ENCODE data around the gene SLC41A2. TPM values are rescaled to one million over a fixed set of nuclear protein-coding genes. Genes with fewer than 3 reads are reported as not detected.
A peak's percentile ranks its signal among the peaks of the same experiment; 100 is the strongest.
"Not testable (repeated sequence)": the region's sequence is repeated elsewhere in the genome, so short reads cannot be mapped to it uniquely, and the experiment has no call there.

SLC41A2 gene
- polyA plus RNA-seq, 3 donors, result 0.08 to 0.27 TPM; not detected in 1

DNA sequence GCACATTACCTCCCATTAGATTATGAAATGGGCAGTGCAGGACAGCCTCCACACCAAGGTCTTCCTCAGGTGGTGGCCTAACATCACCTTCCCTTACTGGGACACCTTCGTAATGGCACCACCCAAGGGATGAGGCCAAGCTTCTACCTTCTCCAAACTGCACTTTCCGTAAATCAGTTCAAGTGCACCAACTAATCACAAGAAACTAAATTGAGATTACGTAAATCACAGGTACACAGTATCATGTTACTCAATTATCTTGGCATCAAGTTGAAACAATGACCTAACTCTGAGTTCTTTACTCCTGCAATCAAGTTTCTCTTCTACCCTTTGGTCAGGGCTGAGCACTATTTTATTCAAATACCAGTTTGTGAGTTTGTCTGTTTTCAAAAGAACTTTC is 13.8 kb downstream of the SLC41A2 start:
- H3K4me3 Mint-ChIP-seq, result no peak overlapping the region
- no peaks in the 10 kb centered on the region for H3K79me2 ChIP-seq (ENCODE audit: insufficient read depth, low read length)
- no peak overlapping the region for H3K4me2 ChIP-seq (replicated peaks; ENCODE audit: extremely low read depth, low read length, poor library complexity, severe bottlenecking)
- H3K9me3 Mint-ChIP-seq, result peaks cover 3 to 17% (median 7%) of the 10 kb centered on the region in 7 donors
- no peaks in the 10 kb centered on the region for H3K4me1 Mint-ChIP-seq
- peak overlapping the region in 1 of 7 donors; percentile 55 for H3K27ac Mint-ChIP-seq
- no peaks in the 10 kb centered on the region for H3K27me3 ChIP-seq (ENCODE audit: control insufficient read depth in 2 of 2, insufficient read depth in 2 of 2, low read length in 2 of 2)
- H3K9me3 ChIP-seq (replicated peaks in 1 of 2; ENCODE audit: control insufficient read depth in 1 of 2, insufficient read depth in 1 of 2, low read length in 2 of 2), result peaks cover 4 to 9% of the 10 kb centered on the region in 2 donors
- H3K4me3 ChIP-seq (replicated peaks in 1 of 3; ENCODE audit: low read depth in 2 of 3, low read length in 3 of 3), result no peak overlapping the region
- no peaks in the 10 kb centered on the region for H3K36me3 Mint-ChIP-seq
- no peak for TF ChIP-seq CTCF (IDR thresholded peaks at IDR 0.05)
- DNase-seq, result no peak
- H3K4me1 ChIP-seq (ENCODE audit: control insufficient read depth in 1 of 2, insufficient read depth in 2 of 2, low read length in 2 of 2), result no peaks in the 10 kb centered on the region
- H2AFZ ChIP-seq (ENCODE audit: insufficient read depth, low read depth, low read length, poor library complexity, severe bottlenecking), result no peak overlapping the region
- no peak overlapping the region for H3K27ac ChIP-seq (ENCODE audit: low read depth in 1 of 2, low read length in 2 of 2)
- H3K27me3 Mint-ChIP-seq (ENCODE audit: low read depth in 3 of 3), result peaks cover 3 to 7% (median 6%) of the 10 kb centered on the region in 3 donors
- no peaks in the 10 kb centered on the region for H3K36me3 ChIP-seq (replicated peaks in 1 of 2; ENCODE audit: control insufficient read depth in 1 of 2, insufficient read depth in 2 of 2, low read length in 2 of 2)
- WGBS (ENCODE audit: insufficient coverage), result 100% methylated on average over 3 of the region's 3 CpGs
- intact Hi-C loops (cut with micrococcal nuclease), result no loop called here
- H4K20me1 ChIP-seq (ENCODE audit: insufficient read depth, low read length), result no peaks in the 10 kb centered on the region
- H3K9ac ChIP-seq (ENCODE audit: insufficient read depth, low read length, poor library complexity, severe bottlenecking), result no peak overlapping the region

DNA sequence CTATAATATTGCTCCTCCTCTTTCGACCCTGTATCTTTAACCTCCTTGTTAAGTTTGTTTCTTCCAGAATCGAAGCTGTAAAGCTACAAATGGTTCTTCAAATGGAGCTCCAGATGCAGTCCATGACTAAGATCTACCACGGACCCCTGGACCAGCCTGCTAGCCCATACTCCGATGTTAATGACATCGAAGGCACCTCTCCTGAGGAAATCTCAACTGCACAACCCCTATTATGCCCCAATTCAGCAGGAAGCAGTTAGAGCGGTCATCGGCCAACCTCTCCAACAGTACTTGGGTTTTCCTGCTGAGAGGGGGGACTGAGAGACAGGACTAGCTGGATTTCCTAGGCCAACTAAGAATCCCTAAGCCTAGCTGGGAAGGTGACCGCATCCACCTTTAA is 14.7 kb downstream of the SLC41A2 start:
- H3K4me1 Mint-ChIP-seq; H3K36me3 Mint-ChIP-seq; intact Hi-C loops (cut with micrococcal nuclease); H3K27ac ChIP-seq (ENCODE audit: low read depth in 1 of 2, low read length in 2 of 2); H3K4me3 Mint-ChIP-seq; H3K27ac Mint-ChIP-seq; H3K9ac ChIP-seq (ENCODE audit: insufficient read depth, low read length, poor library complexity, severe bottlenecking); H3K4me1 ChIP-seq (ENCODE audit: control insufficient read depth in 1 of 2, insufficient read depth in 2 of 2, low read length in 2 of 2); H3K79me2 ChIP-seq (ENCODE audit: insufficient read depth, low read length); H3K9me3 ChIP-seq (replicated peaks in 1 of 2; ENCODE audit: control insufficient read depth in 1 of 2, insufficient read depth in 1 of 2, low read length in 2 of 2); H2AFZ ChIP-seq (ENCODE audit: insufficient read depth, low read depth, low read length, poor library complexity, severe bottlenecking); H3K27me3 ChIP-seq (ENCODE audit: control insufficient read depth in 2 of 2, insufficient read depth in 2 of 2, low read length in 2 of 2); DNase-seq; H3K4me2 ChIP-seq (replicated peaks; ENCODE audit: extremely low read depth, low read length, poor library complexity, severe bottlenecking); H3K27me3 Mint-ChIP-seq (ENCODE audit: low read depth in 3 of 3); H3K36me3 ChIP-seq (replicated peaks in 1 of 2; ENCODE audit: control insufficient read depth in 1 of 2, insufficient read depth in 2 of 2, low read length in 2 of 2); H3K4me3 ChIP-seq (replicated peaks in 1 of 3; ENCODE audit: low read depth in 2 of 3, low read length in 3 of 3); H4K20me1 ChIP-seq (ENCODE audit: insufficient read depth, low read length): not testable (repeated sequence)
- WGBS (ENCODE audit: insufficient coverage), result 100% methylated on average over 4 of the region's 8 CpGs
- peaks cover 3 to 17% (median 7%) of the 10 kb centered on the region in 7 donors for H3K9me3 Mint-ChIP-seq
